Umbilical cord (tissue), 2 donors: ENCODE measurements around the gene PECR. TPM values are rescaled to one million over a fixed set of nuclear protein-coding genes. Genes with fewer than 3 reads are reported as not detected.
"Not testable (repeated sequence)": the region's sequence is repeated elsewhere in the genome, so short reads cannot be mapped to it uniquely, and the experiment has no call there.

Experiments used
- DNase-seq: peaks from one replicate; pipeline ENCODE4 v3.0.0-alpha.2; 2015; ENCODE audit warnings: low spot score
- total RNA-seq: library from RNA; depleted of rRNA; stranded (reverse); fragments of >200 nt; gene quantifications from one replicate; pipeline ENCODE4 v1.2.3, GENCODE V29; 2014; ENCODE audit warnings: low replicate concordance; ENCODE audit not compliant: insufficient read depth

The PECR gene
- total RNA-seq, 1 donor from 2014 or later = 1.7 TPM

DNA sequence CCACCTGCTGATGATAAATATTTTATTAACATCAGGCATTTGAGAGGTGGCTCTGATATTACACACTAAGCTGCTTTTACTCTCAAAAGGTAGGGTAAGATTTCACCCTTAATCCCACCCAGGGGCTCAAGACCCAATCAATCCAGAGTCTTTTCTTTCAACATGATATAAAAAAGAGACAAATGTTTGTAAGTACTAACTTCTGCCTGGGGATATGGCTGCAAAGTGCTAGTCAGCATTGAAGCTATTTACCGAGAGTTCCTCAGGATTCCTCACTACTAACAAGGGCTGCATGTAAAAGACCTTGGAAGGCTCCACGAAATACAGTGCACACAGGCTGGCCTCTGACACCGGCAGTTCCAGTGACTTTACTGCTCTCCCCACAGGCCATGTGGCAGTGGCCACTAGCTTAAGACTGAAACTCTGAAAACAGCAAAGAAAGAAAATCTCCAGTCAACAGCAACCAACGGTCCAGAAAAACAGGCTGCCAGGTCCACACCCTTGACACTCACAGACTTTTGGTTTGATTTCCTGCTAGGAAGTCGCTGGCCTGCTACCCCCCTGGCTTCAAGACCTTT, 79.4 kb downstream of the PECR start:
- DNase-seq = no peak

GRCh38 chr2:216001216-216002100, 80.2 kb downstream of the PECR start:
- DNase-seq = no peak

GRCh38 chr2:215998636-215999035, 83.0 kb downstream of the PECR start:
- no peak for DNase-seq

DNA sequence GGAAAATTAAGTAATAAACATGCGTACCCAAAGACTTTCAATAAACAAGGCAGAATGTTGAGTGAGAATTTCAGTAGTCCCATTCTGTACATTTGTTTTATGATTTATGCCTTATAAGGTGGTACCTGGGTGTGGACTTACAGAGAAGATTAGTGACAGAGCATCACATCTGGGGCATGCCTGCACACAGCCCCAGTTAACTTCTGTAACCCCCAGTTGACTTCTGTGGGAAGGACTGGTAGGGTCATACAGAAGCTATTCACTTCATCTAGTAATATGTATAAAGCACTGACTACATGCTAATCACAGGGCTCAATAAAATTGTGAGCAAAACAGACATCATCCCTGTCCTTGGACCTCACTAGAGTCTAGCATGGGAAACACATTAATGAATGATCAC, 84.4 kb downstream of the PECR start:
- no peak for DNase-seq

- DNase-seq = no peak
Observed at GRCh38 chr2:215994911-215995310, 86.7 kb downstream of the PECR start.

GRCh38 chr2:215988556-215989207, 92.9 kb downstream of the PECR start:
- not testable (repeated sequence) for DNase-seq

Other genes with a start within 250 kb of the PECR start
- gene MREG, start 68.3 kb downstream of the PECR start, total RNA-seq = 1.2 TPM
- gene TMEM169, start 110 bp upstream of the PECR start, total RNA-seq = 0.48 TPM
- gene XRCC5, start 27.5 kb upstream of the PECR start, total RNA-seq = 197 TPM